Jurkat, Clone E6-1 (cell line): ENCODE measurements around the gene CIDEB.
"Not testable (repeated sequence)": the region's sequence is repeated elsewhere in the genome, so short reads cannot be mapped to it uniquely, and the experiment has no call there.

Source experiments
- DNase-seq: peaks from one replicate; pipeline ENCODE4 v3.0.0-alpha.2; 2011; ENCODE audit warnings: low read depth, low spot score
- H3K4me3 ChIP-seq: 2 replicates; pipeline ENCODE4 v1.5.1; 2011; ENCODE audit warnings: mild to moderate bottlenecking, low read length, control low read depth, moderate library complexity

The CIDEB gene

GRCh38 chr14:24334431-24335291 lies 26.9 kb upstream of the CIDEB start, which contains the start of gene ADCY4:
Gene ADCY4 (minus strand): TSS chr14:24335071. CDS start chr14:24334652, 419 bp downstream.
- no peak for DNase-seq
- H3K4me3 ChIP-seq: peak within 1 kb of the TSS; percentile 33

DNA sequence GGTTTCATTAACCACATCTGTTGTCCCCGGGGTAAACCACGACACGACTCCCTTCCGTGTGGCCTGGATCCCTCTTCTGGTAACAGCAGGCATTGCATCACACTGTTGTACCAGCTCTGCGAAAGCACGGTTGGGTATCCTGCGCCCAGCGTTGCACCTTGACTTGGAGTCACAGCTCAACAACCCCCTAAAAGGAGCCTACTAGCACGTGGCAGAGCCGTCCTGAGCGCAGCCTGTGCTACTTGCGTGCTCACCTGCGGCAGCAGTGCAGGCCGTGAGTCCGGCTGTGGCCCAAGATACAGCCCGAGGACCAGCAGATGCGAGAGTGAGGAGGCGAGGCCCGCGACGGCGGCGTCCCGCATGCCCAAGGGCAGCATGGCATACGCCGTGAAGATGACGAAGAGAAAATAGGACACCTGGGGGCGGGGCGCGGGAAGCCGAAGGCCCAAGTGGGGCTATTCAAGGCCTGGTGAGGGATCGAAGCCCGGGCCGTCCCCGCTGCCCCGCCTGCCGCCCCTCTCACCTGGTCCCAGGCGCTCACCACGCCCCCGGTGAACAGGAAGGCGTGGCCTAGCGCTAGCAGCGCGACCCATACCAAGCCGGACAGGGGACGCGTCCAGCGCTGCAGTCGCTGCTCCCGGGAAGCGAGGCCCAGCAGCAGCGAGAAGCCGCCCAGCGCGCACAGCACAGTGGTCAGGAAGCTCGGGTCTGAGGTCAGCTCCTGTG lies 24.7 kb upstream of the CIDEB start:
- peak; percentile 93 for DNase-seq
- H3K4me3 ChIP-seq: no peak overlapping the region

DNA sequence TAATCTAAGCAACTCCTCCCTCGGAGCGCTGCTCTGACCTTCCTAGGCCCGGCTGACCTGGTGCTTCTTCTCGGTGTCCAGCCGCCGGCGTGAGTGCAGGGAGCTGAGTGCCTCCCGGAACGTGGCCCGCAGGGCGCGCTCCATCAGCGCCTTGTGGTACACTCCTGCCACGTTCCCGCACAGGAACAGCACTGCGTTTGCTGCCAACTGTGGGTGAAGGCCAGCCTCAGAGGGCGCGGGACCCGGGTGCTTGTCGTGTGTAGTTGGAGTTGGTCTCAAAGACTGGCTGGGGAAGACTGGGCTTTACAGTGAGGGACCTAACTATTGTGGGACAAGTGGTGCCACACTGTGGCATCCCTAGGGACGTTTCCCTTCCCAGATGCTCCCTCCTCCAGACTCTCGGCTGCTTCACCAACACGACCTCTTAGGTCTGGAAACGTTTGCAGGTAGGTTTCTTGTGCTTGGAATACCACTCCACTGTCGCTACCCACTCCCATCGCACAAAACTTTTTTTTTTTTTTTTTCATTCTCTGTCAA lies 24.0 kb upstream of the CIDEB start:
- no peak overlapping the region for H3K4me3 ChIP-seq
- DNase-seq: no peak

DNA sequence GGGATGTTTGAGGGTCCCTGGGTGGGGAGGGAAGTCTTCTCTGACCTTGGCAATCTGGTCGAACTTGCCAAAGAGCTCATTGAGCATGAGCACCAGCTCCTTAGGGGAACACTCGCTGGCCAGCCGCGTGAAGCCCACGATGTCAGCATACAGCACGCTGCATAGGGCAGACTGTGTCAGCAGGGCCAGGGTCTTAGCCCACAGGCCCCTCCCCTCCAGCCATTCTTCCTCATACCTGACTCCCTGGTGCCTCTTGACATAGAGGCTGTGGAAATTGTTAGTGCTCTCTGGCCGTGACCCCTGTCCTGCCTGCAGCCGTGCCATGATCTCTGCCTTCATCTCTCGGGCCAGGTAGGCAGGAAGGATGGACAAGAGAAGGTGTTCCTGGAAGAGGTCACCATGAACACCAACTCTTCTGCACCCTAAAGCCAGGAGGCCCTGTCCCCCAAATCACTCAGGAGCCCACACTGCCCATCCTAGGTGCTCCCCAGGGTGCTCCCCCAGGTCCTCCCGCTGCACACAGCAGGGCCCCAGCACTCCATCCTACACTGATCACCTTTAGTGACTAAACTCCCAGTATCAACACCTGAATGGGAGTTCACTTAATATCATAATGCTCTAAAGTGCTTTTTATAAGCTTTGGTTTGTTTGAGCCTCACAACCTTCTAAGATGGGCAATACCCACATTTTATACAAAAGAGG lies 23.3 kb upstream of the CIDEB start:
- no peak for DNase-seq
- H3K4me3 ChIP-seq: no peak overlapping the region

- no peak overlapping the region for H3K4me3 ChIP-seq
- DNase-seq: peak; percentile 33
Observed at GRCh38 chr14:24329736-24330135, 22.0 kb upstream of the CIDEB start.

DNA sequence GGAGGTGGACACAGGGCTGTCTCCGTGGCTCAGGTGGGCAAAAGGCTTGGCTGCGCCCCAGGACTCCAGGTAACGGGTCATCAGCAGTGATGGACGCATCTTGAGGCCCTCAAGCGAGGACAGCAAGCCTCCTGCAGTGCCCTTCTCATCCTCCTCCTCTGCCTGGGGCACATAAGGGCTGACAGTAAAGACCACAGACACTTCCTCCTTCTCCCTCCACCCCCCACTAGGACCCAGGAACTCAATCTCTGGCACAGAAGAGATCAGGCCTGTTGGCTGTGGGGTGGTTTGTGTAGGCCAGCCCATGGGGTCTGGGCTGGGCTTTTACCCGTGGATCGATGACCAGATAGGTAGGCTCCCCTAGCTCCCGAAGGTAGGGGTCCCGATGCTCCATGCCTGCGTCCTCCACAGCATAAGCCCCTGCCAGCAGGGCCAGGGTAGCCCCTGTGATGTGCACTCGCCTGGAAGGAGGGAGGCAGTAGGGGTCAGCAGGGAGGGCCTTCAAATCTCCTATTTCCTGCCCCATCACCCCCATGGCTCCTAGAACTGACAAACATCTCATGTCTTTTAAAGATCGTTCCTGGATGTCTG lies 21.4 kb upstream of the CIDEB start:
- DNase-seq: no peak

DNA sequence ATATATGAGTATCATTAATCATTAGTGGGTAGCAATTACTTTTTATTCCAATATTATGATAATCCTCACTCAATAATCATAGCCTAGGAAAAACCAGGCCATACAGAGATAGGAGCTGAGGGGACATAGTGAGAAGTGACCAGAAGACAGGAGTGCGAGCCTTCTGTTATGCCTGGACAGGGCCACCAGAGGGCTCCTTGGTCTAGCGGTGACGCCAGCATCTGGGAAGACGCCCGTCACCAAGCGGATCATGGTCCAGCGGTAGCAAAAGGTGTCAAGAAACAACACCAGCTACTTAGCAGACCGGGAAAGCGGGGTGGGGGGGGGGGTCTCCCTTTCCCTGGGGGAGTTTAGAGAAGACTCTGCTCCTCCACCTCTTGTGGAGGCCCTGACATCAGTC lies 20.1 kb upstream of the CIDEB start:
- H3K4me3 ChIP-seq, DNase-seq: not testable (repeated sequence)

More for the DNA sequence above, 21.4 kb upstream of the CIDEB start:
- no peak overlapping the region for H3K4me3 ChIP-seq

DNA sequence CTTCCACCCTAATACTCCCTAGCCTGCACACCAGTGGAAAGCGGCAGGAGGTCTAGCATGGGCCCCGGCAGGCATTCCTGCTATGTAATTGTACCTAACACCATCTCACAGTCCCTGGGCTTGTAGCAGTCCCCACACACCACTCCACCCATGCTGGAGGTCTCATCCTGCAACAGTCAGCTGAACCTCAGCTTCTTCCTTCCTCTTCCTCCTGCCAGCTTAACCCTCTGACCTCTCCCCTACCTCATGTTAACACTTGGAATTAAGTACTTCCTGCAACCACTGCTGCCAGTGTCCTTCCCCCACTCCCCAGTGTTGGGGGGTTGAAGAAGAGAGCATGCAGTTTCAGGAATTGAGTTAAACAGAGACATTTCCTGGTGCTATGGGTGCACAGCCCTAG lies 19.5 kb upstream of the CIDEB start:
- H3K4me3 ChIP-seq: no peak overlapping the region
- peak; percentile 54 for DNase-seq

DNA sequence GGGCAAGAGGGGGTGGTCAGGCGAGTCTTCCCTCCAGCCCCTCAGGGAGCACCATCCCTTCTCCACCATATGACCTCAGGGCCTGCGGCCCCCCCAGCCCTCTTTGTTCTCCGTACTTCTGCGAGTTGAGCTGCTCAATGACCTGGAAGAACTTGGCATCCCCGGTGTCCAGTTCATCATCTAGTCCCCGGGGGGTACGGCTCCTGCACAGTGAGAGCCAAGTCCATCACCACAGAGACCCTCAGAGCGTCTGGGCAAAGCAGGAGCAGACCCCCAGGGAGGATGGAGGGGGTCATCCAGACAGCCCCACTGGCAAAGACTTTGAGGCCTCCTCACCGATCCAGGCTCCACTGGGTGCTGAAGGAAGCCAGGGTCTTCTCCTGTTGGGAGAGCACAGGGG lies 18.2 kb upstream of the CIDEB start:
- no peak for DNase-seq
- no peak overlapping the region for H3K4me3 ChIP-seq

- no peak for DNase-seq
Observed at GRCh38 chr14:24325041-24325530, 17.3 kb upstream of the CIDEB start.

DNA sequence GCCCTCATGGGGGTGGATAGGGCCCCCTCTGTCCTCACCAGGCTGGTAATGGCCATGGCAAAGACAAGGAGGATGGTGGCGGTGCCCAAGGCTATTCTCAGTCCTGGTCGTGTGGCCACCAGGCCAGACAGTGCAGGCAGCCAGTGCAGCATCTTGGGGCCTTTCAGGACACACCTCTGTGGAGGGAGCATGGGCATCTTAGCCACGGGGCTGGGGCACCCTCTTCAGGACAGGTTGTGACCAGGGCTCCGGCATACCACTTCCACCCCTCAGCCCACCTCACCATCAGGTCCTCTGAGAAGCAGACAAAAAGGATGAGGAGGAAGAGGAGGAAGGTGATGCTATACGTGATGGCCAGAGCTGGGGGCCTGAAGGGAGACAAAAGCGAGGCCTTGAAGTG lies 16.2 kb upstream of the CIDEB start:
- H3K4me3 ChIP-seq: no peak overlapping the region
- no peak for DNase-seq

More at GRCh38 chr14:24325041-24325530, 17.3 kb upstream of the CIDEB start:
- no peak overlapping the region for H3K4me3 ChIP-seq

DNA sequence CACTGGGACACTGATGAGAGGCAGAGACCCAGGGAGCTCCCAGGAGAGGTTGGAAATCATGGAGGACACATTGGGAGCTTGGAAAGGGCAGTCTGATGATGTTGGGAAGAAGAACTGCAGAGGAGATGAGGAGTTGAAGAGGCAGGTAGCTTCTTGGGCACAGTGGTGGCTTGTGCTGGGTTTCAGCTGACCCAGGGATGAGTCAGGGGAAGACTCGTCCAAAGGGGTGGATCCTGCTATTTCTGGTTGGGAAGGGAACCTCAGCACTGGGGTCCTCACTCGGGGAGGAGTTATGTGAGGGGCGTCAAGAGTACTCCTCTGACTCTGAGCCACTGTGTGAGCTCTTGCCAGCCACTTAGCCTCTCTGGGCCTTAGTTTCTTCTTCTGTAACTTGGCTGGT lies 15.6 kb upstream of the CIDEB start:
- no peak for DNase-seq
- no peak overlapping the region for H3K4me3 ChIP-seq

DNA sequence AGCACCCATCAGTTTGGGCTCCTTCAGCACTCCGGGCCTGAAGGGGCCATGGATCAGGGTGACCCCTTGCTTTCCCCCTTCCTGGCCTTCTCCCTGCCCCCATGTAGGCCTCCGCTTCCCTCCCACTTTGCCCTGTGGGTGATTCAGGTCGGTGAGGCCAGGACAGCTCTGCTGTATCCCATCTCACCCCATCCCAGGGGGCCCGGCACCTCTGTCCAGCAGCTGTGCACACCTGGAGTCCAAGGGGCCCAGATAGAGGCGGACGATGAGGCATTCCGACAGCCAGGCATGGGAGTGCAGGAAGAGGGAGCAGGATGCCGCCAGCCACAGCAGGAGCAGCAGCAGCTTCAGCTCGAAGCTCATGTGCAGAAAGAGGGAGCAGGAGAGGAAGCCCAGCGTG lies 14.9 kb upstream of the CIDEB start:
- DNase-seq: no peak
- H3K4me3 ChIP-seq: no peak overlapping the region

DNA sequence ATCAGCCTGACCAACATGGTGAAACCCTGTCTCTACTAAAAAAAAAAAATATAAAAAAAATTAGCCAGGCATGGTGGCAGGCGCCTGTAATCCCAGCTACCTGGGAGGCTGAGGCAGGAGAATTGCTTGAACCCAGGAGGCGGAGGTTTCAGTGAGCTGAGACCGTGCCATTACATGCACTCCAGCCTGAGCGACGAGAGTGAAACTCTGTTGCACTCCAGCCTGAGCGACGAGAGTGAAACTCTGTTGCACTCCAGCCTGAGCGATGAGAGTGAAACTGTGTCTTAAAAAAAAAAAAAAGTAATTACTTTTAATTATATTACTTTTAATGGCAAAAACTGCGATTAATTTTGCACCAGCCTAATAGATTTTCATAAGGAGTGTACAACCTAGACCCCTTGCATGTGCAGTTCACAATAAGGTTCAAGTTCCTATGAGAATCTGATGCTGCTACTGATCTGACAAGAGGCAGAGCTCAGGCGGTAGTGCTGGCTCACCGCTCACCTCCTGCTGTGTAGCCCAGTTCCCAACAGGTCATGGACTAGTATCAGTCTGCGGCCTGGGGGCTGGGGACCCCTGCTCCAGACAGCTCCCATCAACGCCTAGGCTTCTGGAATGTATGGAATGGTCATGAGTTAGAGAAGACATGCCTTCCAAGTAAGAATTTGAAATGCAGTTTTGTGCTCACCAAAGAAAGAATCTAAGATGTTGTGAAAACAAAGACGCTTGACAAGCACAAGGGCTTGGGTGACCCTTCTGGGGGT lies 13.6 kb upstream of the CIDEB start:
- no peak for DNase-seq
- no peak overlapping the region for H3K4me3 ChIP-seq

DNA sequence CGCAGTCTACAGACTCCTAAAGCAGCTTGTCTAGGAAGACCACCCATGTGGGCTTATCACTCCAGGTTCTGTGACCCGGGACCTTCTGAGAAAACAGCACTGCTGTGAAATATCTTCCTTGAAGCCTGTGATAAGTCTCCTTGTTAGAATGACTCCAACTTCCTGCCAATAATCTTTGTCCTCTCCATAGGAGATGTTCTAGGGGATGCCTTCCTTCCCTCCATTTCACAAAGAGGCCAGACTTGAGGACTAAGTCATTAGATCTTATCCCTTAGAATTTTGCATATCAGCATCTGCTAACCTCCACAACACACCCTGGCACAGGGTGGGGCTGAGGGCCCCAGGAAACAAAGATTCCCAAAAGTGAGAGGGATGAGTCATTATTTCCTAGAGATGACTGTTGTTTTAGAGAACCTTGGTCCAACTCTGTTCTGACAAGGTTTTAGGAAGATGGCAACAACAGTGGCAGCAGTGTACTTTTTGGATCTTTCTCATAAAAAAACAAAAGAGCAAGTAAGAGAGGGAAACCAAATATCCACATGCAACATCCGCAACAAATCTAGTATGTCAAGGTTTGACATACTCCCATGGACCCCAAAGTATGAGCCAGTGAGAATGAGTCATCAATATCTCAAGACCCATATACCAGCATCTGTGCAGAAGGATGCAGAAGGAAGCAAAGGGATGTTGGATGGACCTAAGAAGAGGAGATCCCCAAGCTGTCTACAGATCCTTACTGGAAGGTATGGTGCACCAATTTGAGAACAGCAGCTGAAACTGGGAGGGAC lies 9.6 kb upstream of the CIDEB start:
- DNase-seq: no peak
- H3K4me3 ChIP-seq: no peak overlapping the region

GRCh38 chr14:24316597-24316950 lies 8.8 kb upstream of the CIDEB start:
- DNase-seq: no peak
- no peak overlapping the region for H3K4me3 ChIP-seq

DNA sequence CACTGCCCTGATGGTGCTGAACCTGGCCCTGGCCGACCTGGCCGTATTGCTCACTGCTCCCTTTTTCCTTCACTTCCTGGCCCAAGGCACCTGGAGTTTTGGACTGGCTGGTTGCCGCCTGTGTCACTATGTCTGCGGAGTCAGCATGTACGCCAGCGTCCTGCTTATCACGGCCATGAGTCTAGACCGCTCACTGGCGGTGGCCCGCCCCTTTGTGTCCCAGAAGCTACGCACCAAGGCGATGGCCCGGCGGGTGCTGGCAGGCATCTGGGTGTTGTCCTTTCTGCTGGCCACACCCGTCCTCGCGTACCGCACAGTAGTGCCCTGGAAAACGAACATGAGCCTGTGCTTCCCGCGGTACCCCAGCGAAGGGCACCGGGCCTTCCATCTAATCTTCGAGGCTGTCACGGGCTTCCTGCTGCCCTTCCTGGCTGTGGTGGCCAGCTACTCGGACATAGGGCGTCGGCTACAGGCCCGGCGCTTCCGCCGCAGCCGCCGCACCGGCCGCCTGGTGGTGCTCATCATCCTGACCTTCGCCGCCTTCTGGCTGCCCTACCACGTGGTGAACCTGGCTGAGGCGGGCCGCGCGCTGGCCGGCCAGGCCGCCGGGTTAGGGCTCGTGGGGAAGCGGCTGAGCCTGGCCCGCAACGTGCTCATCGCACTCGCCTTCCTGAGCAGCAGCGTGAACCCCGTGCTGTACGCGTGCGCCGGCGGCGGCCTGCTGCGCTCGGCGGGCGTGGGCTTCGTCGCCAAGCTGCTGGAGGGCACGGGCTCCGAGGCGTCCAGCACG lies 8.2 kb upstream of the CIDEB start:
- DNase-seq: no peak
- H3K4me3 ChIP-seq: no peak overlapping the region
